IPS-15b (cell line): Measurements from ENCODE around the gene SLC25A6.

Experiments used
- H3K27me3 ChIP-seq: one replicate; pipeline ENCODE4 v1.6.1; 2013; ENCODE audit warnings: low read length; ENCODE audit not compliant: control insufficient read depth, insufficient read depth
- H3K36me3 ChIP-seq: one replicate; pipeline ENCODE4 v1.6.1; 2013; ENCODE audit warnings: low read length; ENCODE audit not compliant: control insufficient read depth, insufficient read depth
- H3K4me1 ChIP-seq: one replicate; pipeline ENCODE4 v1.6.1; 2013; ENCODE audit warnings: mild to moderate bottlenecking, low read length; ENCODE audit not compliant: control insufficient read depth, insufficient read depth
- H3K4me3 ChIP-seq: one replicate; pipeline ENCODE4 v1.5.1; 2013; ENCODE audit warnings: low read depth, low read length
- H3K9ac ChIP-seq: one replicate; pipeline ENCODE4 v1.6.1; 2013; ENCODE audit warnings: low read depth, mild to moderate bottlenecking, low read length
- H3K9me3 ChIP-seq: one replicate; pipeline ENCODE4 v1.6.1; 2013; ENCODE audit warnings: mild to moderate bottlenecking, low read length; ENCODE audit not compliant: control insufficient read depth, insufficient read depth

SLC25A6 gene

DNA sequence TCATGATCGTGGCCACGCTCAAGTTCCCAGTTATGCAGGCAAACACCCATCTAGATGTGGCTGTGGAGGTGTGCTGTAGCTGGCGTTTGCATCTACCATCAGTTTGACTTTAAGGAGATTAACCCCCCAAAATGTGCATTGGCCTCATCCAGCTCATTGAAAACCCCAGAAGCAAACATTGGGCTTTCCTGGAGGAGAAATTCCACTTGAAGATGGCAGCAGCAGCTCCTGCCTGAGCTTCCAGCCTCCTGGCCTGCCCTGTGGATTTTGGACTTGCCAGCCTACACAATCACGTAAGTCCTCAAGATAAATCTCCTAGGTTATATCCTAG, 30.2 kb upstream of the SLC25A6 start:
- H3K4me3 ChIP-seq, result no peak overlapping the region

DNA sequence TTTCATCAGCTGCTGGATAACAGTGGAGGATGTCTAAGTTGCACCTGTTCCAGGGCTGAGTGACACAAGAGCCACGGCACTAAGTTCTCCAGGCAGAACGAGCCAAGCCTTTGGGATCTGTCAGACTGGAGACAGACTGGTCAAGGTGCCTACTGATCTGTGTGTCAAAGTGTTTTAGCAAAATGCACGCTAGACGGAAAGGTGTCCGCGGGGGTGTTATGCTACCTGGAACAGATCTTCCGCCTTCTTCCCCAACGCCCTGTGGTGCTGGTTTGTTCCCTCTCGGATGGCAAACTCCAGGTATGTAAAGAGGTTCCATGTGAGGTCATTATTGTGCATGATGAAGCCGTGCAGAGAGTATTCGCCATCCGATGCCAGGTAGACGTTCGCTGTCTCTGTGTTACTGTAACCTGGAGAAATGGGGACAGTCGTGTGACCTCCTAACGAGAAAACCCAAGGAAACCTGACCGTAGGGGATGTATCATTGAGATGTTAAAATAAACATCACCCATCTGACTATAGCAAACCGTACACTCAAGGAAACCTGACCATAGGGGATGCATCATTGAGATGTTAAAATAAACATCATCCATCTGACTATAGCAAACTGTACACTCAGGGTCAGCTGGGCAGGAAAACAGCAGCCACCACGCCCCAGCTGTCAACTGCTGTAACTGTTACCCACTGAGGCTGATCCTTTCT, 29.7 kb upstream of the SLC25A6 start:
- Histone ChIP-seq H3K27me3 (no peaks in the 10 kb centered on the region), H3K4me1 (no peaks in the 10 kb centered on the region), H3K9me3 (no peaks in the 10 kb centered on the region), H3K9ac (no peak overlapping the region), H3K36me3 (peaks cover 72% of the 10 kb centered on the region), H3K4me3 (no peak overlapping the region)

More for the DNA sequence above, 30.2 kb upstream of the SLC25A6 start:
- Histone ChIP-seq H3K27me3 (no peaks in the 10 kb centered on the region), H3K36me3 (peaks cover 71% of the 10 kb centered on the region), H3K4me1 (no peaks in the 10 kb centered on the region), H3K9ac (no peak overlapping the region), H3K9me3 (no peaks in the 10 kb centered on the region)

DNA sequence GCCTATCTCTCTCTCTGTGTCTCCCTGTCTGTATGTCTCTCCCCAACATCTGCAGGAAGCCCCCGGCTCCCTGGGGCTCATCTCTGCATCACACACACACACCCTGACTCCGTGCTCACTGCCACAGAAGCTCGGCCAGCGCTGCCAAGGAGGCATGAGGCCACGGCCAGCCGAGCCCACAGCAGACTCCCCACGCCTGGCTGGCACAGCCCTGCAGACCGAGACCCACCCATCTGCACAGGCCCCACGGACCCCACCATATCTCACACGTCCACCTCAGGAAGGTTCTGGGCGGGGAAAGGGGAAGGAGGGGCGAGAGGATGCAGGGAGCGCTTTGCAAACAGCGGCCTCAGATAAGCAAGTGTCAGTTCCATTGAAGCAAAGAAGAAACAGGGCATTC, 28.5 kb upstream of the SLC25A6 start:
- Histone ChIP-seq H3K4me1 (no peaks in the 10 kb centered on the region), H3K9ac (no peak overlapping the region), H3K9me3 (no peaks in the 10 kb centered on the region), H3K4me3 (no peak overlapping the region), H3K36me3 (peaks cover 72% of the 10 kb centered on the region), H3K27me3 (no peaks in the 10 kb centered on the region)

DNA sequence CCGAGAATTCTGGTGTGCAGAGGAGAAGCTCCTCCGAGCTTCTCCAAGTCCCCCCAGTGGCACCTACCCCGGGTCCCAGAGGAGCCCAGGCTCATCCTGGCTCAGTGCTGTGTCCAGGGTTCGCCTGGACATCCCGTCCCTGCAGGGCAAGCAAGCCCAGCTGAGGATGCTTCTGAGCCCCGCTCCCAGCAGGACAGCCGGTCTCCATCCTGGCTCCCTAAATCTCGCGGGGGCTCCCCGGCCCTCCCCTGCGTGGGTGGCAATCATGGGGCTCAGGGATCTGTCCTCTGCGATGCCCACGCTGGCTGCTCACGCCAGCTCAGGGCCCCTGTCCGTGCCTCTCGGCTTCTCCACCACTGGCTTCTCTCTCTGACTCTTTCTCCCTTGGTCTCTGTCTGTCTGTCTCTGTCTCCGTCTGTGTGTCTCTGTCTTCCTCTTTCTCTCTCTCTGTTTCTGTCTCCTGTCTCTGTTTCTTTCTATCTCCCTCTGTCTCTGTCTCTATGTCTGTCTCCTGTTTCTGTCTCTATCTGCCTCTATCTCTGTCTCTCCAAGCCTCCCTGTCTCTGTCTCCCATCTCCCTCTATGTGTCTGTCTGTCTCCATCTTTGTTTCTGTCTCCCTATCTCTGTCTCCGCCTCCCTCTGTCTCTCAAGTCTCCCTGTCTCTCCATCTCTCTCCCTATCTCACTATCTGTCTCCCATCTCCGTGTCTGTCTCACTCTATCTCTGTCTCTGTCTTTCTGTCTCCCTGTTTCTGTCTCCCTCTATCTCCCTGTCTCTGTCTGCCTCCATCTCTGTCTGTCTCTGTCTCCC, 27.8 kb upstream of the SLC25A6 start:
- H3K4me3 ChIP-seq, result no peak overlapping the region
- no peaks in the 10 kb centered on the region for H3K4me1 ChIP-seq
- no peak overlapping the region for H3K9ac ChIP-seq
- H3K27me3 ChIP-seq, result no peaks in the 10 kb centered on the region
- H3K9me3 ChIP-seq, result no peaks in the 10 kb centered on the region
- peaks cover 66% of the 10 kb centered on the region for H3K36me3 ChIP-seq

DNA sequence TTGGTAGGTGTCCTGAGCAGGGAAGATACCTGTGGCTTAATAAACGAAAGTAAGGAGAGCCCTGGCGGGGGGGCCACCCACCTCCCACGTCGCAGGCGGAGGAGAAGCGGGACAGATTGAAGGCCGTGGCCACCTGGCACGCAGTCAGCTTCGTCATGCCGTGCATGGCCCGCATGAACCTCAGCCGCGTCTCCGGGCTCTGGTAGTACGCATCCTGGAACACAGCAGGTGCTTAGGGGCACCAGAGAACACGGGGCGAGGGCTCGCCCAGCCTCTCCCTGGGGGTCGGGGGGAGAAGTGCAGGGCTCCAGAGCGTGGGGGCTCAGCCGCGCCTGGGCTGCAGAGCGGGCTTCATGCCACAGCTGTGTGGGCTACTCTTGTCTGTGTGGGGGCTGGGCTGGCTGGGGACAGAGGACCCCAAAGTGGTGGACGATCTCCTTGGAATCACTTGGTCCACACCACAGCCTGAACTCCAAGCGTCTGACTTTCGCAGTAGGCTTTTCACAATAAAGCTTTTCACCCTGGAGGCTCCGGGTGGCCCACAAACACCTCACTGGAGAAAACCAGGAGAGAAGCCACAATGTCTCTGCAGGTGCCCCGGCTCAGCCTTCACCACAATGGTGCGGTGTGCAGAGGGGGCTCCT, 27.1 kb upstream of the SLC25A6 start:
- peak overlapping the region; percentile 32 for H3K9ac ChIP-seq
- H3K4me1 ChIP-seq, result no peaks in the 10 kb centered on the region
- H3K9me3 ChIP-seq, result no peaks in the 10 kb centered on the region
- peaks cover 62% of the 10 kb centered on the region for H3K36me3 ChIP-seq
- H3K27me3 ChIP-seq, result no peaks in the 10 kb centered on the region
- no peak overlapping the region for H3K4me3 ChIP-seq

DNA sequence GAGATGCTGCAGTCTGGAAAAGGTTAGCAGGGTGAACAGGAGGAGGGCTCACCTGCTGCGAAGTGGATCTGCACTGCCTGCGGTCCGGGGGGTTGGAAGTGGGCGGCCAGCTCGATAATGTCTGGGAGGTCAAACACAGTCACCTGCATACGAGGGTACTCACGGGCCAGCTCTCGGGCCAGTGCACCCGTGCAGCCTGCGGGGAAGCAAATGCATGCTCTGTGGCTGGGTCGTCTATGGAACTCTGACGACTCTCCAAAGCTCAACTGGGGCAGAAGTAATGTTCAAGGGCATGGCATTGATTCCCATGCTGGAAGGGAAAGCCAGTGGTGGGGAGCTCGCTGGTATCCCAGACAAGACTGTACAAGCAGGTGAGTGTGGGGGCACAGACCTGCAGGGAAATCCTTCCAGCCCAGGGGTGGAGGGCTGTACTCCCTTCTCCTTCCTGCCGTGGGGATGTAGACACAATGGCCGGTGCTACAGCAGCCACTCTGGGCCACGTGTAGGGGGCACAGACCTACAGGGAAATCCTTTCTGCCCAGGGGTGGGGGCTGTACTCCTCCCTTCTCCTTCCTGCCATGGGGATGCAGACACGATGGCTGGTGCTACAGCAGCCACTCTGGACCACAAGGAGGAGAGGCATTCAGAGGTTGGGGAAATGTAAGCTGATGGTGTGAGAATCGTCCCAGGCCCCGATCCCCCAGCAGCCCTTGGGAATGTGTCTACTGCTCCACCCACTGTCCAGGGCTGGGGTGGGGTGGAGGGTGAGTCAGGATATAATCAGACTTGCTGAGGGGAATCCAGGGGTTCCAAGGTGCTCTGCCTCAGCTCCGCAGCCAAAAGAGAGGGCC, 26.2 kb upstream of the SLC25A6 start:
- no peak overlapping the region for H3K4me3 ChIP-seq
- H3K4me1 ChIP-seq, result no peaks in the 10 kb centered on the region
- no peaks in the 10 kb centered on the region for H3K9me3 ChIP-seq
- H3K9ac ChIP-seq, result no peak overlapping the region
- no peaks in the 10 kb centered on the region for H3K27me3 ChIP-seq
- peaks cover 62% of the 10 kb centered on the region for H3K36me3 ChIP-seq

DNA sequence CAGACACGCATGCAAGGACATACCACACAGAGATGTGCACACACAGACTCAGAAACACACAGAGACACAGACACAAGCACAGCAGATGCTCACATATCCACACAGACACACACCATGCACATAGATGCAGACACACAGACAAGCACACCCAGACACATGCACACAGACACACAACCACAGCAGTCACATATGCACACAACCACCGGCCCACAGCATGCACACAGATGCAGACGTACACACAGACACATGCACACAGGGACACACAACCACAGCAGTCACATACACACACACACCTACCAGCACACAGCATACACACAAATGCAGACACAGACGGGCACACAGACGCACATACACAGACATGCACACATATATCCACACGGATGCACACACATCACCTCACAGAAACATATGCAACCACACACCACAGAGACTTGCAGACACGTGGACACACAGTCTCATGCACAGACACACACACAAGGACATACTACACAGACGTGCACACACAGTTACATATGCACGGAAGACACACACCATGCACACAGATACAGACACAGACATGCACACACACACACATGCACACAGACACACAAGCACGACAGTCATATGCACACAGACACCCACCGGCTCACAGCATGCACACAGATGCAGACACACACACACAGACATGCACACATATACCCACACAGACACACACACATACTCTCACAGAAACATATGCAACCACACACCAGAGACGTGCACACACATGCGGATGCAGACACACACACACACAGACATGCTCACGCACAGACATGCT, 25.2 kb upstream of the SLC25A6 start:
- no peak overlapping the region for H3K9ac ChIP-seq
- peaks cover 62% of the 10 kb centered on the region for H3K36me3 ChIP-seq
- H3K27me3 ChIP-seq, result no peaks in the 10 kb centered on the region
- no peak overlapping the region for H3K4me3 ChIP-seq
- no peaks in the 10 kb centered on the region for H3K4me1 ChIP-seq
- H3K9me3 ChIP-seq, result no peaks in the 10 kb centered on the region

DNA sequence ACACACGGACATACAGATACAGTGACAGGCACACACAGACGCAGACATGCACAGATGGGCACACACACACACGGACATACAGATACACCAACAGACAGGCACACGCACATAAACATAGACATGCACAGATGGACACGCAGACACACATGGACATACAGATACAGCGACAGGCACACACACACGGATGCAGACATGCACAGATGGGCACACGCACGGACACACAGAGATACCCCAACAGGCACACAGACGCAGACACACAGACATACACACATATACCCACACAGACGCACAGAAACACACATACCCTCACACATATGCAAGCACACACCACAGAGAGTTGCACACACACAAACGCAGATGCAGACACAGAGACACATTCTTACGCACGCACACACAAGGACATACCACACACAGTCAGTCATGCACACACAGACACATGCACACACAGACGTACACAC, 24.4 kb upstream of the SLC25A6 start:
- Histone ChIP-seq H3K9ac (no peak overlapping the region), H3K9me3 (no peaks in the 10 kb centered on the region), H3K4me3 (no peak overlapping the region), H3K4me1 (no peaks in the 10 kb centered on the region), H3K27me3 (no peaks in the 10 kb centered on the region), H3K36me3 (peaks cover 60% of the 10 kb centered on the region)

DNA sequence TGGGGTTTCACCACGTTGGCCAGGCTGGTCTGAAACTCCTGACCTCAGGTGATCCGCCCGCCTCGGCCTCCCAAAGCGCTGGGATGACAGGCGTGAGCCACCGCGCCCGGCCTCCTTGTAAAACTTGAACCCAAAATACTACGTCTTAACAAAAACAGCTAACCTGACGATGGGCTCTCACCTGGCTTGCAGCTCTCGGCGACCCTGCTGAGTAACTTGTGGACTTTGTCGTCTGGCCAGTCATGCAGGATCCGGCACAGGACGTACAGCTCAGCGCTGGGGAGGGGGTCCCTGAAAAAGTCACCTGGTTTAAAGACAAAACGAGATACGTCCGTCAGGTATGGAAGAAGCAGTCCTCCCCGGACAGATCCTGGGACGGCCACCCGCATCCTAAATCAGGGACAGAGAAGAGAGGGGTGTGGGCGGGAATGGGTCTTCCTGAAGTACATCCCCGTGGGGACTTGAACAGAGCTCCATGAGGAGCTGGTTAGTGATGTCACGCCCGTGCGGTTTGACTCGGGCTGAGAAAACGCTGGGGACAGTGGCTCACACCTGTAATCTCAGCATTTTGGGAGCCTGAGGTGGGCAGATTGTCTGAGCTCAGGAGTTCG, 20.7 kb upstream of the SLC25A6 start:
- Histone ChIP-seq H3K9me3 (no peaks in the 10 kb centered on the region), H3K9ac (no peak overlapping the region), H3K36me3 (peaks cover 51% of the 10 kb centered on the region), H3K27me3 (no peaks in the 10 kb centered on the region), H3K4me1 (no peaks in the 10 kb centered on the region), H3K4me3 (no peak overlapping the region)

DNA sequence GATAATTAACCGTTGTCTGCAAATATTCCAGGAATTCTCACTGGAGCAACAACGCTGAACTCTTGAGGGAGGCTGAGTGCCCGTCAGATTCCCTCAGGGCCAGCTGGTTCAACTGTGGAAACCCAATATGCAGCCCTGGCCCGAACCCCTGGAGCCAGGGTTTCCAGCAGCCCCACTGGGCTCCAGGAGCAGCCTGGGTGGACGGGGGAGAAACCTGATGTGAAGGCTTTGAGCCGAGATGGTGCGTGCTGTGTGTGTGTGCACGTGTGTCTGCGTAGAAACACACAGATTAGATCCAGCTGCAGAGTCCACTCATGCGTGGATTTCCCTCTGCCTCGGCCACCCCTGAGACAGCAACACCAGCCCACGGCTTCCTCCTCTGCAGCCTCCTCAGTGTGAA, 19.4 kb upstream of the SLC25A6 start:
- Histone ChIP-seq H3K4me3 (no peak overlapping the region), H3K36me3 (peaks cover 51% of the 10 kb centered on the region), H3K4me1 (no peaks in the 10 kb centered on the region), H3K27me3 (no peaks in the 10 kb centered on the region), H3K9ac (no peak overlapping the region), H3K9me3 (no peaks in the 10 kb centered on the region)
